LoVo (cell line): ENCODE results near the gene MTFMT.

Source experiments
- DNase-seq: peaks from one replicate; pipeline ENCODE4 v3.0.0-alpha.2; 2016; ENCODE audit warnings: low spot score

The MTFMT gene

GRCh38 chr15:65060641-65061397, 31.4 kb upstream of the MTFMT start:
- DNase-seq = no peak

- no peak for DNase-seq
Observed at GRCh38 chr15:65059931-65060596, 30.6 kb upstream of the MTFMT start.

GRCh38 chr15:65059369-65059750, 29.9 kb upstream of the MTFMT start:
- no peak for DNase-seq

GRCh38 chr15:65058394-65059368, 29.2 kb upstream of the MTFMT start:
- no peak for DNase-seq

GRCh38 chr15:65057549-65057940, 28.1 kb upstream of the MTFMT start:
- DNase-seq = no peak

- peak; percentile 95 for DNase-seq
Observed at GRCh38 chr15:65056868-65057548, 27.6 kb upstream of the MTFMT start.

- DNase-seq = no peak
Observed at GRCh38 chr15:65056106-65056505, 26.7 kb upstream of the MTFMT start.

- DNase-seq = peak; percentile 56
Observed at GRCh38 chr15:65055201-65055870, 25.9 kb upstream of the MTFMT start.

- DNase-seq = peak; percentile 75
Observed at GRCh38 chr15:65054333-65055200, 25.1 kb upstream of the MTFMT start.

- DNase-seq = no peak
Observed at GRCh38 chr15:65052956-65053355, 23.5 kb upstream of the MTFMT start.

- no peak for DNase-seq
Observed at GRCh38 chr15:65051266-65051665, 21.8 kb upstream of the MTFMT start.

- no peak for DNase-seq
Observed at GRCh38 chr15:65050270-65050669, 20.8 kb upstream of the MTFMT start.

- DNase-seq = no peak
Observed at GRCh38 chr15:65049418-65049840, 20.0 kb upstream of the MTFMT start.

GRCh38 chr15:65048241-65048640, 18.8 kb upstream of the MTFMT start:
- DNase-seq = no peak

GRCh38 chr15:65044724-65045481, 15.5 kb upstream of the MTFMT start, which contains the start of gene SLC51B:
SLC51B (plus strand) TSS chr15:65045387; CDS start chr15:65050005, 4,618 bp downstream.
- no peak for DNase-seq

GRCh38 chr15:65044218-65044617, 14.8 kb upstream of the MTFMT start:
- peak; percentile 70 for DNase-seq

GRCh38 chr15:65042776-65043327, 13.4 kb upstream of the MTFMT start:
- peak; percentile 76 for DNase-seq

GRCh38 chr15:65041787-65042186, 12.3 kb upstream of the MTFMT start:
- no peak for DNase-seq

GRCh38 chr15:65040461-65040860, 11.0 kb upstream of the MTFMT start:
- no peak for DNase-seq
